C4-2B (cell line): ENCODE measurements around the gene PDE6A.

Source experiments
- ZFX ChIP-seq: fragments of 450-650 bp; IDR thresholded peaks from 2 replicates; pipeline ENCODE4 v1.6.1; 2017
- TF ChIP-seq, protein P1 (sequence below): fragments of 450-650 bp; conservative IDR thresholded peaks from 2 replicates; pipeline ENCODE4 v1.5.1; 2017; ENCODE audit warnings: mild to moderate bottlenecking

DNA sequence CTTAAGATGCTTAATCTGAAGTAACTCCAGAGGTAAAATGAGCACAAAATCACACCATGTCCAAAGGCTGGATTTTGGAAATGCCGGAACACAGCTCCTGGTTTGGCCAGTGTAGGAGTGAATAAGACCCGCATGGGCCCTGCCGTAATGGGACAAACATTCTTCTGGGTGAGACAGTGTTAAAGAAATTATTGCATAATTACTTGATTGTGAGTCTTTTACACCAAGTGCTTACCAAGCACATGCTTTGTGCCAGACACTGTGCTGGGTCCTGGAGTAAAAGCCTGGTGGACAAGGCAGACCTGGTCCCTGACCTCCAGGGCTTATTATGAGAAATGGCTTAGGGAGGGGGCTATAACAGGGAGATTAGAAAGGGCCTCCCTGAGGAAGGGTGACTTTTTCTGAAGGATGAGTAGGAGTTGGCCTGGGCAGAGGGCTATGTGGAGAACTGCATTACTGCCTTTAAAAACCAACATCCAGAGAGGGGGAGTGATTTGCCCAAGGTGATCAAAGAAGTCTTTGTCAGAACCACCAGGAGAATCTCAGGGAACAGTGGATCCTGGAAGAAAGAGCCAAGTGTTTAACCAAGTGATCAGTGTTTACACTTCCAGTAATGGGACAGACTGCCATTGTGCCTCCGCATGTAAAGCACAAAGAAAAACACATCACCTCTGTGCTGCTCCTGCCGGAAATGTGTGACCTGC lies 3.5 kb downstream of the PDE6A start:
- TF ChIP-seq, protein P1, sequence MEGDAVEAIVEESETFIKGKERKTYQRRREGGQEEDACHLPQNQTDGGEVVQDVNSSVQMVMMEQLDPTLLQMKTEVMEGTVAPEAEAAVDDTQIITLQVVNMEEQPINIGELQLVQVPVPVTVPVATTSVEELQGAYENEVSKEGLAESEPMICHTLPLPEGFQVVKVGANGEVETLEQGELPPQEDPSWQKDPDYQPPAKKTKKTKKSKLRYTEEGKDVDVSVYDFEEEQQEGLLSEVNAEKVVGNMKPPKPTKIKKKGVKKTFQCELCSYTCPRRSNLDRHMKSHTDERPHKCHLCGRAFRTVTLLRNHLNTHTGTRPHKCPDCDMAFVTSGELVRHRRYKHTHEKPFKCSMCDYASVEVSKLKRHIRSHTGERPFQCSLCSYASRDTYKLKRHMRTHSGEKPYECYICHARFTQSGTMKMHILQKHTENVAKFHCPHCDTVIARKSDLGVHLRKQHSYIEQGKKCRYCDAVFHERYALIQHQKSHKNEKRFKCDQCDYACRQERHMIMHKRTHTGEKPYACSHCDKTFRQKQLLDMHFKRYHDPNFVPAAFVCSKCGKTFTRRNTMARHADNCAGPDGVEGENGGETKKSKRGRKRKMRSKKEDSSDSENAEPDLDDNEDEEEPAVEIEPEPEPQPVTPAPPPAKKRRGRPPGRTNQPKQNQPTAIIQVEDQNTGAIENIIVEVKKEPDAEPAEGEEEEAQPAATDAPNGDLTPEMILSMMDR, result no peak
- TF ChIP-seq ZFX, result no peak
